Esophagus squamous epithelium (tissue), 4 donors: ENCODE measurements around the gene C14orf119.

Experiments used
- POLR2A ChIP-seq, 4 donors: fragments of 450-650 bp; IDR thresholded peaks; one replicate each; pipeline ENCODE4 v1.6.1; 2017; ENCODE audit warnings: antibody characterized with exemption in 4 of 4, mild to moderate bottlenecking in 4 of 4, moderate library complexity in 3 of 4
- TF ChIP-seq, protein P1 (sequence below), 6 experiments: fragments of 450-650 bp in 4 of 6; fragments of 200-600 bp in 2 of 6; sonication (generic) in 2 of 6; IDR thresholded peaks; one replicate each; pipeline ENCODE4 v1.5.1; 2016 to 2019; ENCODE audit warnings: antibody characterized with exemption in 6 of 6, mild to moderate bottlenecking in 4 of 6, moderate library complexity in 4 of 6

DNA sequence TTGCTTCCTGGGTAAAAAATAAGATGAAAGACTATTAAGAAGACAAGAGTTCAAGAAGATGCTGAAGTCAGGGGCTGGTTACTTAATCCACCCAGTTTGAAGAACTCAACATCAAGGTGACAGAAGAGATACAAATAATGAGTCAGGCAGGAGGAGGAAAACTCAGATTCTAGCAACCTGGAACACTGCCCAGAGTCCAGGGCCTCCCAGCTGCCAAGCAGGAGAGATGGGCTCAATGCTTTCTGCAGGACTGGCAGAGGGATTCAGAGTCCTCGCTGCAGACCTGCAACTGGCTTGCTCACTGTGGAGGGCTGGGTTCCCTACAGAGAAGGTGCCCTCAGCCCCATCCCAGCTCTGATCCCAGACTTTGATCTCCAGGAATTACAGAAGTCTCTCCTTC, 52.4 kb downstream of the C14orf119 start:
- TF ChIP-seq, protein P1, sequence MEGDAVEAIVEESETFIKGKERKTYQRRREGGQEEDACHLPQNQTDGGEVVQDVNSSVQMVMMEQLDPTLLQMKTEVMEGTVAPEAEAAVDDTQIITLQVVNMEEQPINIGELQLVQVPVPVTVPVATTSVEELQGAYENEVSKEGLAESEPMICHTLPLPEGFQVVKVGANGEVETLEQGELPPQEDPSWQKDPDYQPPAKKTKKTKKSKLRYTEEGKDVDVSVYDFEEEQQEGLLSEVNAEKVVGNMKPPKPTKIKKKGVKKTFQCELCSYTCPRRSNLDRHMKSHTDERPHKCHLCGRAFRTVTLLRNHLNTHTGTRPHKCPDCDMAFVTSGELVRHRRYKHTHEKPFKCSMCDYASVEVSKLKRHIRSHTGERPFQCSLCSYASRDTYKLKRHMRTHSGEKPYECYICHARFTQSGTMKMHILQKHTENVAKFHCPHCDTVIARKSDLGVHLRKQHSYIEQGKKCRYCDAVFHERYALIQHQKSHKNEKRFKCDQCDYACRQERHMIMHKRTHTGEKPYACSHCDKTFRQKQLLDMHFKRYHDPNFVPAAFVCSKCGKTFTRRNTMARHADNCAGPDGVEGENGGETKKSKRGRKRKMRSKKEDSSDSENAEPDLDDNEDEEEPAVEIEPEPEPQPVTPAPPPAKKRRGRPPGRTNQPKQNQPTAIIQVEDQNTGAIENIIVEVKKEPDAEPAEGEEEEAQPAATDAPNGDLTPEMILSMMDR (IDR thresholded peaks at IDR 0.05) = no peak
- no peak for TF ChIP-seq POLR2A (IDR thresholded peaks at IDR 0.05)
